Memory B cell (primary cell): ENCODE data around the gene NRBF2.

Source experiments
- ATAC-seq: fragments of 150-1000 bp; cut with Tn5 transposase; 2 replicates; pipeline ENCODE4 v1.10.0; 2021; ENCODE audit warnings: low read depth, mild to moderate bottlenecking, moderate library complexity
- DNase-seq, 2 donors: peaks; one replicate each; pipeline ENCODE4 v3.0.0; 2022; ENCODE audit warnings: low spot score in 2 of 2
- H3K27ac Mint-ChIP-seq: one replicate; pipeline ENCODE4 v1.8.0; 2022; ENCODE audit warnings: mild to moderate bottlenecking, moderate library complexity, mixed read lengths
- H3K27me3 Mint-ChIP-seq: one replicate; pipeline ENCODE4 v1.8.0; 2022; ENCODE audit warnings: mixed read lengths
- H3K36me3 Mint-ChIP-seq: one replicate; pipeline ENCODE4 v1.8.0; 2022; ENCODE audit warnings: mild to moderate bottlenecking, mixed read lengths
- H3K4me1 Mint-ChIP-seq: one replicate; pipeline ENCODE4 v1.8.0; 2022; ENCODE audit warnings: mixed read lengths
- H3K4me3 Mint-ChIP-seq: one replicate; pipeline ENCODE4 v1.8.0; 2022; ENCODE audit warnings: mild to moderate bottlenecking, moderate library complexity, mixed read lengths
- H3K9me3 Mint-ChIP-seq: one replicate; pipeline ENCODE4 v1.8.0; 2022; ENCODE audit warnings: mixed read lengths

Gene NRBF2

GRCh38 chr10:63201118-63201517 is 68.0 kb downstream of the NRBF2 start:
- peaks cover 21% of the 10 kb centered on the region for H3K4me1 Mint-ChIP-seq
- H3K9me3 Mint-ChIP-seq: no peaks in the 10 kb centered on the region
- H3K36me3 Mint-ChIP-seq: peaks cover 20% of the 10 kb centered on the region
- ATAC-seq (no peak), DNase-seq (no peak)
- H3K27ac Mint-ChIP-seq: peak overlapping the region; percentile 47
- no peak overlapping the region for H3K4me3 Mint-ChIP-seq
- no peaks in the 10 kb centered on the region for H3K27me3 Mint-ChIP-seq
